ENCODE results near the gene ABHD11.

The ABHD11 gene

GRCh38 chr7:73700581-73701134 is 37.9 kb downstream of the ABHD11 start:
- no peak for DNase-seq

GRCh38 chr7:73700069-73700423 is 38.6 kb downstream of the ABHD11 start:
- DNase-seq = no peak

- DNase-seq = no peak
Measured at GRCh38 chr7:73699370-73700068, 39.1 kb downstream of the ABHD11 start.

DNA sequence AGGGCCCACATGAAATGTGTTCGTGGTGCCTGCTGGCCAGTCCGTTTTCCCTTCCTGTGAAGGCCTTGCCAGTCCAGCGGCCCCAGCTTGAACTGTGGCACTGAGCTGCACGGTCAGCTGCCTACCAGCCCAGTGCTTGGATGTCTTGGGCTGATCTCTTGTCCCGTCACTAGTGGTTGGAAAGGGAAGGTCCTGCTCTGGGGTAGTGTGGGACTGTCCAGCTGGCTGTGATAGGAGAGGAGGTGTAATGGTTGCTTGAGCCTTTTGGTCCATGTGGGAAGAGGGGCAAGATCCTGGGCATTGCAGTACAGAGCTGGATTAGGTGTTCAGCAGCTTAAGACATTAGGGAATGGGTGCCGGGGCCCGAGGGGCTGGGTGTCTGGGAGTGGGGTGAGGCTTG is 40.2 kb downstream of the ABHD11 start:
- DNase-seq = no peak

DNA sequence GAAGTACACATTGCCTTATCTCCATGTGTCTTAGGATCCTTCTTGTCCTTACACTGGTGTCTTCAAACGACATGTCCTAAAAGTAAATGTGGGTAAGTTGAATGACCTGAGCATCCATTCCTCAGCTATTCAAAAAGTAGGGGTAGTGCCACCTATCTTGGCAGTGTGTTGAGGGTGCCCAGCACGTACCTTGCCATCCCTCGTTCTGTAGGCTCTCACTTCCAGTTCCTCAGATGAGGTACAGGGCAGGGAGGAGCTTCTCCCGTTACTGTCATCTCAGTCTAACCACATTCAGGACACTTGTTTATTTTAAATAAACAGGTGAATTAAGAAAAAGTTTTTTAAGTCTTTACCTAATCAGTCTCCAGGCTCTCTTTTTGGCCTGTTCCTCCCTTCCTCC is 42.2 kb downstream of the ABHD11 start:
- no peak for DNase-seq

DNA sequence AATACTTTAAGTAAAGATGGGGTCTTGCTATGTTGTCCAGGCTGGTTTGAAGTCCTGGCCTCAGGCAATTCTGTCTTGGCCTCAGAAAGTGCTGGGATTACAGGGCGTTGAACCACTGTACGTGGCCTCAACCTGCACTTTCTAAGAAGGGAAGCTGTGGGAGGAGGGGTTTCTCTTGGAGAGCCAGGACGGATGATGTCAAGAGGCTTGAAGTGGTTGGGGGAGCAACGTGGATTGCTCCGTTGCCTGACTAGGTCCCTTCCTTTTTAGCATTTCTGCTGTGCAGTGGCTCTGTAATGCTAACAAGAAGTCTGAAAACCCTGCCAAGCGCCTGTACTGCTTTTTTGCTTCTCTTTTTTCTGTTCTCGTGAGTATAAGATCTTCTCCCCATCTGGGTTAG is 48.0 kb downstream of the ABHD11 start:
- no peak for DNase-seq

- DNase-seq = no peak
Measured at GRCh38 chr7:73688288-73688687, 50.3 kb downstream of the ABHD11 start.

Data from activated effector memory CD4-positive, alpha-beta T cell treated with anti-CD3 and anti-CD28 coated beads, Interleukin-2, amount 50 U/mL, for 16 hours (primary cell).